Measurements from ENCODE around the gene CRKL. TPM values are rescaled to one million over a fixed set of nuclear protein-coding genes. Genes with fewer than 3 reads are reported as not detected.

The CRKL gene
- total and polyA plus RNA-seq, 2 of the 4 experiments (the other 2 are of a cell fraction), result 20.6 to 35.5 TPM

GRCh38 chr22:20884454-20884853 lies 32.8 kb upstream of the CRKL start:
- H2BK15ac ChIP-seq (ENCODE audit: low read depth, low read length), result no peak overlapping the region
- no peak overlapping the region for H4K5ac ChIP-seq (ENCODE audit: low read depth, low read length)
- H4K91ac ChIP-seq (ENCODE audit: insufficient read depth, low read depth, low read length), result no peak overlapping the region
- peaks cover 8% of the 10 kb centered on the region for H4K20me1 ChIP-seq (ENCODE audit: insufficient read depth, low read length)
- H2BK120ac ChIP-seq (ENCODE audit: low read depth, low read length), result no peak overlapping the region
- H3K56ac ChIP-seq (ENCODE audit: extremely low read depth, insufficient read depth, low read length), result no peak overlapping the region
- H3K36me3 ChIP-seq (ENCODE audit: control insufficient read depth, insufficient read depth, low read length), result peaks cover 36% of the 10 kb centered on the region
- H4K8ac ChIP-seq (ENCODE audit: low read depth in 2 of 2, low read length in 2 of 2), result no peak overlapping the region
- no peak overlapping the region for H2BK5ac ChIP-seq (ENCODE audit: low read depth, low read length, poor library complexity, severe bottlenecking)
- ChIA-PET POLR2A (ENCODE audit: unreplicated experiment) (no interaction called here), CTCF (interaction anchor here (2.1 kb wide), 1 partner anchor 80 kb away, joined by 11 read pairs; no protein-coding TSS in a partner anchor)
- H3K9me1 ChIP-seq (ENCODE audit: insufficient read depth, low read length), result no peaks in the 10 kb centered on the region
- H3K4me3 ChIP-seq (ENCODE audit: insufficient read depth, low read depth, low read length), result no peak overlapping the region
- intact Hi-C loops (cut with micrococcal nuclease) (loop anchor here (2.0 to 10.0 kb wide), 3 partner anchors 32 to 98 kb away; partner anchors contain the start of genes CRKL and LZTR1), dilution Hi-C loops (cut with HindIII; ENCODE audit: low sequenced_read_pairs, unreplicated experiment) (no loop called here), in situ Hi-C loops (cut with MboI; ENCODE audit: low sequenced_read_pairs) (no loop called here)
- no peak overlapping the region for H3K14ac ChIP-seq (replicated peaks; ENCODE audit: low read depth, low read length)
- no peak for ATAC-seq (ENCODE audit: low read depth)
- no peak overlapping the region for H2AK5ac ChIP-seq (ENCODE audit: low read depth, low read length)
- H3K27me3 ChIP-seq (ENCODE audit: control insufficient read depth, insufficient read depth, low read length), result no peaks in the 10 kb centered on the region
- WGBS, 2 experiments (ENCODE audit: extremely low coverage in 2 of 2, insufficient read length in 1 of 2), result no CpG with 5 or more reads among the region's 4 CpGs
- peaks cover 5% of the 10 kb centered on the region for H3K4me1 ChIP-seq (ENCODE audit: control insufficient read depth, insufficient read depth, low read length)
- H2BK20ac ChIP-seq (ENCODE audit: low read depth, low read length), result no peak overlapping the region
- no peak overlapping the region for H3K18ac ChIP-seq (ENCODE audit: low read depth, low read length)
- no peak overlapping the region for H3K27ac ChIP-seq (ENCODE audit: insufficient read depth, low read length)
- H3K4ac ChIP-seq (ENCODE audit: low read depth, low read length), result no peak overlapping the region
- no TSS peak for BruUV-seq (replicated peaks)
- no peak overlapping the region for H2AFZ ChIP-seq (replicated peaks; ENCODE audit: low read length, poor library complexity)
- H3K9ac ChIP-seq (ENCODE audit: low read depth, low read length), result no peak overlapping the region
- H3K23ac ChIP-seq (ENCODE audit: low read depth, low read length), result no peak overlapping the region
- H2AK9ac ChIP-seq (replicated peaks; ENCODE audit: low read depth, low read length, poor library complexity), result no peak overlapping the region
- peaks cover 0 to 3% of the 10 kb centered on the region in 2 experiments; a peak in 1 of 4 replicates for H3K79me1 ChIP-seq (ENCODE audit: low read depth in 1 of 2, low read length in 2 of 2)
- no peak overlapping the region for H3K4me2 ChIP-seq (ENCODE audit: low read depth, low read length)
- no peaks in the 10 kb centered on the region for H3K9me3 ChIP-seq (ENCODE audit: control insufficient read depth, insufficient read depth, low read length)
- no peak for TF ChIP-seq RFX5 (IDR thresholded peaks at IDR 0.05; ENCODE audit: low read depth, low read length)
- TF ChIP-seq MAZ (IDR thresholded peaks at IDR 0.05; ENCODE audit: borderline replicate concordance, low read depth, low read length), result no peak
- TF ChIP-seq NFE2L2 (IDR thresholded peaks at IDR 0.05; ENCODE audit: low read depth, low read length), result no peak
- no peak for TF ChIP-seq MXI1 (IDR thresholded peaks at IDR 0.05; ENCODE audit: borderline replicate concordance, low read depth, low read length)
- DNase-seq, result no peak

All from IMR-90 (cell line).